ENCODE results near the gene ERVW-1.

DNA sequence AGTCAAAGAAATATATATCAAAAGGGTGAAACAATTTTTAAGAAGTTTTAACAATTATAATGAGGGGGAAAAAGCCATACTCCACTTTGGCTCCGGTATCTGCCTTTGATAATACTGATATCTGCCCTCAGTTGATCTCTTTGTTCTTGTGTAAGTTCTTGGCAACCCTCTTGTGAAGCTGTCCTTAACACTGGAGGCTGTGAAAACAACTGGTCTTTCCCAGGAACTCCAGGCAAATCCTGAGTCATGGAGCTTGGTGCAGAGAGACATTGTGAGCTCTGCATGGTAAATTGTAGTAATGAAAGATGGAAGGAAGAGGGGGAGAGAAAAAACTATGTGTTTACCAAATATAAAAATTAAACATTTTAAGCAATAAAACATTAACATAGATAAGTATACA is 11.9 kb upstream of the ERVW-1 start:
- TF ChIP-seq POLR2A (IDR thresholded peaks at IDR 0.05) (no peak), POLR2AphosphoS5 (IDR thresholded peaks at IDR 0.05; ENCODE audit: insufficient read depth in 1 of 2, low read depth in 1 of 2) (no peak)
- TF ChIP-seq, protein P1, sequence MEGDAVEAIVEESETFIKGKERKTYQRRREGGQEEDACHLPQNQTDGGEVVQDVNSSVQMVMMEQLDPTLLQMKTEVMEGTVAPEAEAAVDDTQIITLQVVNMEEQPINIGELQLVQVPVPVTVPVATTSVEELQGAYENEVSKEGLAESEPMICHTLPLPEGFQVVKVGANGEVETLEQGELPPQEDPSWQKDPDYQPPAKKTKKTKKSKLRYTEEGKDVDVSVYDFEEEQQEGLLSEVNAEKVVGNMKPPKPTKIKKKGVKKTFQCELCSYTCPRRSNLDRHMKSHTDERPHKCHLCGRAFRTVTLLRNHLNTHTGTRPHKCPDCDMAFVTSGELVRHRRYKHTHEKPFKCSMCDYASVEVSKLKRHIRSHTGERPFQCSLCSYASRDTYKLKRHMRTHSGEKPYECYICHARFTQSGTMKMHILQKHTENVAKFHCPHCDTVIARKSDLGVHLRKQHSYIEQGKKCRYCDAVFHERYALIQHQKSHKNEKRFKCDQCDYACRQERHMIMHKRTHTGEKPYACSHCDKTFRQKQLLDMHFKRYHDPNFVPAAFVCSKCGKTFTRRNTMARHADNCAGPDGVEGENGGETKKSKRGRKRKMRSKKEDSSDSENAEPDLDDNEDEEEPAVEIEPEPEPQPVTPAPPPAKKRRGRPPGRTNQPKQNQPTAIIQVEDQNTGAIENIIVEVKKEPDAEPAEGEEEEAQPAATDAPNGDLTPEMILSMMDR (IDR thresholded peaks at IDR 0.05): no peak
